Activated B cell treated with CpG ODN at 0.5 μM for 24 hours (primary cell): ENCODE data around the gene AIMP1. TPM values are rescaled to one million over a fixed set of nuclear protein-coding genes. Genes with fewer than 3 reads are reported as not detected.

Experiments
- ATAC-seq: fragments of 200-7000 bp; cut with Tn5 transposase; one replicate; pipeline ENCODE4 v1.10.0; 2021; ENCODE audit warnings: low read depth, mild to moderate bottlenecking, moderate library complexity
- CTCF ChIA-PET: fragments of 350-600 bp; sonication (Branson Sonifier 250); formaldehyde crosslinking; loops from one replicate; lab custom pipeline; 2021; ENCODE audit warnings: antibody characterized with exemption; lab: Charles Lee
- POLR2A ChIA-PET: fragments of 350-600 bp; sonication (Branson Sonifier 250); formaldehyde crosslinking; loops from one replicate; lab custom pipeline; 2021; ENCODE audit warnings: antibody characterized with exemption; lab: Charles Lee
- DNase-seq: peaks from one replicate; pipeline ENCODE4 v3.0.0; 2022
- H3K27ac Mint-ChIP-seq: one replicate; pipeline ENCODE4 v1.8.0; 2020; ENCODE audit warnings: mixed read lengths
- H3K27me3 Mint-ChIP-seq: one replicate; pipeline ENCODE4 v1.8.0; 2021; ENCODE audit warnings: mixed read lengths
- H3K36me3 Mint-ChIP-seq: one replicate; pipeline ENCODE4 v1.8.0; 2021; ENCODE audit warnings: low read depth, mixed read lengths
- H3K4me1 Mint-ChIP-seq: one replicate; pipeline ENCODE4 v1.8.0; 2021; ENCODE audit warnings: mixed read lengths
- H3K4me3 Mint-ChIP-seq: one replicate; pipeline ENCODE4 v1.8.0; 2020; ENCODE audit warnings: mild to moderate bottlenecking, mixed read lengths
- H3K9me3 Mint-ChIP-seq: one replicate; pipeline ENCODE4 v1.8.0; 2020; ENCODE audit warnings: mixed read lengths
- intact Hi-C: fragments of 100-400 bp; cut with micrococcal nuclease; formaldehyde crosslinking; loops from one replicate; pipeline ENCODE4 v1.15.1; 2024
- total RNA-seq: library from RNA; stranded (reverse); gene quantifications from 2 replicates; pipeline ENCODE4 v1.2.3, GENCODE V29; 2022
- TF ChIP-seq, protein P1 (sequence below): fragments of 200-600 bp; IDR thresholded peaks from one replicate; pipeline ENCODE4 v1.8.0; 2022; ENCODE audit warnings: antibody characterized with exemption, mild to moderate bottlenecking

AIMP1 gene
- total RNA-seq = 49.4 and 53.5 TPM in 2 replicates

DNA sequence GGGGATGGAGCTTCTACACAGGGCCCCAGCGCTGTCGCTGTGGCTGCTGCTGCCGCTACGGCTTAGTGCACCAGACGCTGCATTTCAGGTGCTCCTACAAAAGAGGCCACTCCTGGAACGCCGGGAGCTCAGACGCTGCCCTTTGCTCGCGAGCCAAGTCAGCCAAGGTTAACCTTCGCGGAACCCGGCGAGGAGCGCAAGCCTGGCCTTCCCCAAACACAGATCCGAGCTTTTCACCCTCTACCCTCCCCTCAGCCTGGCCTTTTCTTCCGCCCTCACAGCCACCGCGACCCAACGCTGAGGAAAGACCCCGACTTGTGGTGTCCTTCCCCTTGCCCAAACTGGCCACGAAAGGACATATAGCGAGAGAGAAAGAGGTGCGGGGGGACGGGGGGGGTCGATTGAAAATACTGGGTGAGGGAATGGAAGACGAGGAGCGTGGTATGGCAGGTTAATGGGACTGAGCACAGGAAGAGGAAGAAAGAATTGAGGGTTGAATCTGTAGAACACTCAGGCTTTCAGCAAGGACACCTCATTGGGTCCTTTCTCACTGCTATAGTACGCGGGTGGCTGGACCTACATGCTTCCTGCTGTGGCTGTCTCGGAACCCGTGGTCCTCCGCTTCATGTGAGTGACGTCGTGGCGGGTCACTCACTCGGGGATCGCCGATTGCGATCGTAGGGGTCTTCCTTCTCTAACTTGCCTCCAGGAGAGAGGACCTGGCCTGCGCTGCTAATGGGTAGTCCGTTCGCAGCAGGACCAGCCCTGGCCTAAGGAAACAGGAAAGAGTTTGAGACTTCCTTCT, at the start of gene AIMP1, which contains the start of gene TBCK:
TSS of gene AIMP1 (plus strand) at position 583 of the 805 bp plus-strand sequence. CDS start 8,460 bp downstream, outside the sequence.
TSS of gene TBCK (minus strand) at position 242 of the 805 bp plus-strand sequence. CDS start 7,249 bp downstream, outside the sequence.
- H3K9me3 Mint-ChIP-seq = no peaks in the 10 kb centered on the region
- ChIA-PET POLR2A (interaction anchor here (1.0 to 1.6 kb wide), 3 partner anchors 11 to 1404 kb away, joined by 5 to 11 read pairs (median 6); partner anchors contain the start of gene PAPSS1), CTCF (no interaction called here)
- H3K4me3 Mint-ChIP-seq = no peak within 1 kb of the TSS
- H3K27ac Mint-ChIP-seq = no peak within 1 kb of the TSS
- H3K36me3 Mint-ChIP-seq = peaks cover 17% of the 10 kb centered on the region
- TF ChIP-seq, protein P1, sequence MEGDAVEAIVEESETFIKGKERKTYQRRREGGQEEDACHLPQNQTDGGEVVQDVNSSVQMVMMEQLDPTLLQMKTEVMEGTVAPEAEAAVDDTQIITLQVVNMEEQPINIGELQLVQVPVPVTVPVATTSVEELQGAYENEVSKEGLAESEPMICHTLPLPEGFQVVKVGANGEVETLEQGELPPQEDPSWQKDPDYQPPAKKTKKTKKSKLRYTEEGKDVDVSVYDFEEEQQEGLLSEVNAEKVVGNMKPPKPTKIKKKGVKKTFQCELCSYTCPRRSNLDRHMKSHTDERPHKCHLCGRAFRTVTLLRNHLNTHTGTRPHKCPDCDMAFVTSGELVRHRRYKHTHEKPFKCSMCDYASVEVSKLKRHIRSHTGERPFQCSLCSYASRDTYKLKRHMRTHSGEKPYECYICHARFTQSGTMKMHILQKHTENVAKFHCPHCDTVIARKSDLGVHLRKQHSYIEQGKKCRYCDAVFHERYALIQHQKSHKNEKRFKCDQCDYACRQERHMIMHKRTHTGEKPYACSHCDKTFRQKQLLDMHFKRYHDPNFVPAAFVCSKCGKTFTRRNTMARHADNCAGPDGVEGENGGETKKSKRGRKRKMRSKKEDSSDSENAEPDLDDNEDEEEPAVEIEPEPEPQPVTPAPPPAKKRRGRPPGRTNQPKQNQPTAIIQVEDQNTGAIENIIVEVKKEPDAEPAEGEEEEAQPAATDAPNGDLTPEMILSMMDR = no peak
- peaks cover 35% of the 10 kb centered on the region for H3K4me1 Mint-ChIP-seq
- no peaks in the 10 kb centered on the region for H3K27me3 Mint-ChIP-seq
- intact Hi-C loops = loop anchor here (1.0 to 5.0 kb wide), 7 partner anchors 17 to 1671 kb away; partner anchors contain the start of genes CYP2U1, GSTCD, HADH and INTS12
- ATAC-seq (peak; percentile 90), DNase-seq (peak; percentile 78)

DNA sequence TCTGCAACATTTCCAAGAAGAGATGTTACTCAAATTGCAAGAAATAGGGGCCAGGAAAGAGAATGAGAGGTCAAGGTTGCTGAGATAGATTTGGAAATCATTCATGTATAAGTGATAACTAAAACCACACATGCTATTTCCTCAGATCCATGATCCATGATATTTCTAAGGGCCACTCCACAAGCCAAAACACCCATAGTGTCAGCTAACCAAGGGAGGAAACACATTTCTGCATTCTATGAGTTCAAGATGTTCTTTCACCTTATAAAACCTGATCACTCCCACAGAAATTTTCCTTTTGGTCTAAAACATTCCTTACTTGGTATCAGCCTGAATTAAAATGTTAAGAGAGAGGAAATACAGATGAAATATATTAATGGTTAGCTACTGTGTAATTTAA, 47.6 kb upstream of the AIMP1 start:
- ChIA-PET CTCF (no interaction called here), POLR2A (no interaction called here)
- Mint-ChIP-seq H3K27ac (no peak overlapping the region), H3K4me1 (no peaks in the 10 kb centered on the region), H3K27me3 (no peaks in the 10 kb centered on the region), H3K9me3 (no peaks in the 10 kb centered on the region), H3K4me3 (no peak overlapping the region), H3K36me3 (peaks cover 9% of the 10 kb centered on the region)
- intact Hi-C loops = loop anchor here (10.0 kb wide), 1 partner anchor 916 kb away; no protein-coding TSS in a partner anchor
- DNase-seq (no peak), ATAC-seq (no peak)
- TF ChIP-seq, protein P1 = no peak

DNA sequence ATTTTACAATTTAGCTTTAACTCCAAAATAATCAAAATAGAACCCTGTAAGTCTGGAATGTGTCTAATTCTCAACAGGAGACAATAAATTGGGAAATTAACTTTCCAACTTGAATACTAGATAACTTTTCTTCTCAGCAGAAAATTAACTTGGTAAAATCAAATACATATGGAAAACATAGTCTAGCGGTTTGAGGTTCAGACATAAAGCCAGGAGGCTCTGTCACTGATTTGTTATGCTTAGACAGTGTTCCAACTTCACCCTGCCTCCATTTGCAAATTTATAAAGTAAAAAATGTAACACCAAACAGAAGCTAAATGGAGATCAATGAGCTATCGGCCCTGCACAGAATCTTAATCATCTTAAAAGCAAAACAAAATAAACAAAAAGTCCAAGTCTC, 46.6 kb upstream of the AIMP1 start:
- ChIA-PET CTCF (no interaction called here), POLR2A (no interaction called here)
- no peaks in the 10 kb centered on the region for H3K9me3 Mint-ChIP-seq
- H3K27ac Mint-ChIP-seq = no peak overlapping the region
- no peaks in the 10 kb centered on the region for H3K27me3 Mint-ChIP-seq
- intact Hi-C loops = loop anchor here (10.0 kb wide), 1 partner anchor 915 kb away; no protein-coding TSS in a partner anchor
- TF ChIP-seq, protein P1 = no peak
- H3K36me3 Mint-ChIP-seq = peaks cover 18% of the 10 kb centered on the region
- no peak for ATAC-seq
- H3K4me3 Mint-ChIP-seq = no peak overlapping the region
- no peaks in the 10 kb centered on the region for H3K4me1 Mint-ChIP-seq
- DNase-seq = no peak

DNA sequence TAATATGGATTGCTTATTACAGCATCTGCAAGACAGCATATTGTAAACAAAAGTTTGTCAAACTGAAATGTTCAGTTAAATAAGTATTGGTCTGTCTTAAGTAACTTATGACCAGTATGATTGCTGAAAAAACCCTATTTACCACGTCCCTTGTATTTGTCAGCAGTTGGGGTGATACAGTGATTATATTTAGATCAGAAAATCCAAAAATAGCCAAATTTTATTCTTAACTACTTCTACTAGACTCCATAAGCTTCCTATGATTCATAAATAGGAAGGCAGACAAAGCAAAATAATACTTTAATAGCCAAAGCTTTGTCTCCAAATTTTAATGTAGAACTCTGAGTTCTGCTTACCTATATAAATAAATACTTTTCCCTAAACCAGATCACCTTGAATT, 45.6 kb upstream of the AIMP1 start:
- POLR2A ChIA-PET = no interaction called here
- no peak for ATAC-seq
- Mint-ChIP-seq H3K36me3 (peaks cover 16% of the 10 kb centered on the region), H3K27me3 (no peaks in the 10 kb centered on the region), H3K27ac (no peak overlapping the region), H3K9me3 (no peaks in the 10 kb centered on the region), H3K4me3 (no peak overlapping the region), H3K4me1 (no peaks in the 10 kb centered on the region)
- intact Hi-C loops = no loop called here
- TF ChIP-seq, protein P1 = no peak
- DNase-seq = no peak
- CTCF ChIA-PET = no interaction called here

DNA sequence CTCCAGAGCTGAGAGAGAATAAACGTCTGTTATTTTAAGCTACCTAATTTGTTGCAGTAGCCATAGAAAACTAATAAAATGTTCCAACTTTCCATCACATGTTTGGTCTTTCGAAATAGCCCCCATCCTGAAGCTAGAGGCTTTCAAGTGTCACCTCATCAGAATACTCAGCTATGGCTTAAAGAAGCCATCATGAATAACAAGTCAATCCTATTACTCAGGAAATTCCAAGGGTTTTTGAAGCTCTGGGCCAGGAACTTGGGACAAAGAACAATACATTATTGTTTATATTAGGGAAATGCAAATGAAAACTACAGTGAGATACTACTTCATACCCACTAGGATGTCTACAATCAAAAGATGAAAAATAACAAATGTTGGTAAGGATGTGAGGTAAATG, 42.5 kb upstream of the AIMP1 start:
- Mint-ChIP-seq H3K27me3 (no peaks in the 10 kb centered on the region), H3K9me3 (no peaks in the 10 kb centered on the region), H3K4me3 (no peak overlapping the region), H3K27ac (no peak overlapping the region), H3K36me3 (peaks cover 14% of the 10 kb centered on the region), H3K4me1 (no peaks in the 10 kb centered on the region)
- no peak for ATAC-seq
- TF ChIP-seq, protein P1 = no peak
- DNase-seq = no peak
- intact Hi-C loops = no loop called here
- ChIA-PET CTCF (no interaction called here), POLR2A (no interaction called here)
